ENCODE data around the gene SCAF11.

- TF ChIP-seq, protein P1, sequence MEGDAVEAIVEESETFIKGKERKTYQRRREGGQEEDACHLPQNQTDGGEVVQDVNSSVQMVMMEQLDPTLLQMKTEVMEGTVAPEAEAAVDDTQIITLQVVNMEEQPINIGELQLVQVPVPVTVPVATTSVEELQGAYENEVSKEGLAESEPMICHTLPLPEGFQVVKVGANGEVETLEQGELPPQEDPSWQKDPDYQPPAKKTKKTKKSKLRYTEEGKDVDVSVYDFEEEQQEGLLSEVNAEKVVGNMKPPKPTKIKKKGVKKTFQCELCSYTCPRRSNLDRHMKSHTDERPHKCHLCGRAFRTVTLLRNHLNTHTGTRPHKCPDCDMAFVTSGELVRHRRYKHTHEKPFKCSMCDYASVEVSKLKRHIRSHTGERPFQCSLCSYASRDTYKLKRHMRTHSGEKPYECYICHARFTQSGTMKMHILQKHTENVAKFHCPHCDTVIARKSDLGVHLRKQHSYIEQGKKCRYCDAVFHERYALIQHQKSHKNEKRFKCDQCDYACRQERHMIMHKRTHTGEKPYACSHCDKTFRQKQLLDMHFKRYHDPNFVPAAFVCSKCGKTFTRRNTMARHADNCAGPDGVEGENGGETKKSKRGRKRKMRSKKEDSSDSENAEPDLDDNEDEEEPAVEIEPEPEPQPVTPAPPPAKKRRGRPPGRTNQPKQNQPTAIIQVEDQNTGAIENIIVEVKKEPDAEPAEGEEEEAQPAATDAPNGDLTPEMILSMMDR (IDR thresholded peaks at IDR 0.05), result no peak
- TF ChIP-seq POLR2A (IDR thresholded peaks at IDR 0.05) (peak; percentile 37), EP300 (IDR thresholded peaks at IDR 0.05) (no peak)
These were observed 480 bp downstream of the SCAF11 start for GRCh38 chr12:45989721-45990467.
